Measurements from ENCODE around the gene NF2.

NF2 gene

DNA sequence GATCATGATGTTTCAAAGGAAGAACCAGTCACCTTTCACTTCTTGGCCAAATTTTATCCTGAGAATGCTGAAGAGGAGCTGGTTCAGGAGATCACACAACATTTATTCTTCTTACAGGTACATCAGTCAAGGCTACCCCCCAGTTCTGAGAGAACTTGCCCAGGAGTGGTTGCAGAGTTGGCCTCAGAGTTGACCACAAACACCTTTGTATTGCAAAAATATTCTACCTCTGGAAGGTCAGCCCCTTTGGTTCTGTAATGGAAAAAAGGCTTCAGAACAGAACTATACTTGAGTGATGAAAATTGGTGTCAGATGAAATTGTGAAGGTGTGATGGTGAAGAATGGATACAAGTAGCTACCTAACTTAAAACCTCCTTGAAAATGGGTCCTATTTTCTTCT is 35.7 kb downstream of the NF2 start:
- DNase-seq (ENCODE audit: insufficient read length, low spot score) (no peak), FAIRE-seq (peak; percentile 61)
- no peak for TF ChIP-seq TAF1 (IDR thresholded peaks at IDR 0.05; ENCODE audit: low read depth, low read length)
- TF ChIP-seq PAX5 (IDR thresholded peaks at IDR 0.05; ENCODE audit: insufficient read depth, low read length, severe bottlenecking): no peak
- TF ChIP-seq SPI1 (IDR thresholded peaks at IDR 0.05; ENCODE audit: low read depth, low read length): no peak
- TF ChIP-seq POLR2A (IDR thresholded peaks at IDR 0.05; ENCODE audit: low read depth, low read length): no peak

DNA sequence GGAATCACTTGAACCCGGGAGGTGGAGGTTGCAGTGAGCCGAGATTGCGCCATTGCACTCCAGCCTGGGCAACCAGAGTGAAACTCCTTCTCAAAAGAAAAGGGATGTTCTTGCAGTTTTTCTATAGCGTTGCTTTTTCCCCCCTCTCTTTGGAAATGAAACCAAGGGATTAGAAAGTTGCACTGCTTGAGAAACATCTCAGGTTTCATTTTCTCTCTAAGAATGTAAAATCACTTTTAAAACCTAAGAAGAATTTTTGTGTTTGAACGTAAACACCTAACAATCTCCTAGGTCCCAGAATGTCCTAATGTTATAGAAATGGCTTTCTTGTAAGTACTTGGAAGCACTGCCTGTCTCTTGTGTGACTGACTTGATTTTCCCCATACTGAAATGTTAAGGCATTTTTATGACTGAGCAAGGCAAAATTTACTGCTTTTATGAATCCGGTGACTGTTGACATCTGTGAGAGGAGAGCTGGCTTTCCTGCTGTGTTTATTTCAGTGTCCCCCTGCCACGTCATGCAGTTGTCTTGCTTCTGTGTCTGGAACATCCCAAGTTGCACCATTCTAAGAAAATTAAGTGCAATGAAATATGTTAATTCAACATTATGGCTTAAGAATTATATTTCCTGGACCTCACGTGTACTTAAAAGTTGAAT is 37.7 kb downstream of the NF2 start:
- TF ChIP-seq POLR2A (IDR thresholded peaks at IDR 0.05; ENCODE audit: low read depth, low read length): no peak
- TF ChIP-seq TAF1 (IDR thresholded peaks at IDR 0.05; ENCODE audit: low read depth, low read length): no peak
- TF ChIP-seq POLR2AphosphoS5 (IDR thresholded peaks at IDR 0.05; ENCODE audit: low read depth, low read length): no peak
- no peak for TF ChIP-seq PAX5 (IDR thresholded peaks at IDR 0.05; ENCODE audit: insufficient read depth, low read length, severe bottlenecking)
- TF ChIP-seq SPI1 (IDR thresholded peaks at IDR 0.05; ENCODE audit: low read depth, low read length): no peak
- TF ChIP-seq POU2F2 (IDR thresholded peaks at IDR 0.05; ENCODE audit: low read depth, low read length): no peak
- DNase-seq (ENCODE audit: insufficient read length, low spot score) (no peak), FAIRE-seq (no peak)

DNA sequence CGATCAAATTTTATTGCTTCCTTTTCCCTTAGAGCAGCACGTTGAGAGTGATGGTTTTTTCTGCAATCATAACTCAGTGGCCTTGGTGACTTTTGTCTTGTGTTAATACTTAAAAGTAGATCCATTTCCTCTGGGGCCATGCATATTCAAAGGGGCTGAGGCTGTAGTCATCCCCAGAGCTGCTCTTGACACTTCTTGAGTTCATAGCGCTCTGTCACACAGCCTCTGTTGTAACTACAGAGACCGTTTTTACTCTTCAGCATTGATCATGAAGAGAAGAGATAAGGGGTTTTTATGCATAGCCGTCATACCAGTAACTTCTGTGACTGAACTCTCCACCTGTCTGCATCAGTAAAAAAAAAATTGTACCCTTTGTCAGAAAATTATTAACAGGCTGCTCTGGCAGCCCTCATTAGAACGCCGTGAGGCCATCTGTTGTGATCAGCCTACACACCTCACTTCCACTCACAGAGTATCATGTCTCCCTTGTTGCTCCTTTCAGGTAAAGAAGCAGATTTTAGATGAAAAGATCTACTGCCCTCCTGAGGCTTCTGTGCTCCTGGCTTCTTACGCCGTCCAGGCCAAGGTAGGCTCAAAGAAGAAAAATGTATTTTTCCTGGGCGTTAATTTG is 38.4 kb downstream of the NF2 start:
- DNase-seq (ENCODE audit: insufficient read length, low spot score): no peak
- TF ChIP-seq POU2F2 (IDR thresholded peaks at IDR 0.05; ENCODE audit: low read depth, low read length) (peak; percentile 91), POLR2AphosphoS5 (IDR thresholded peaks at IDR 0.05; ENCODE audit: low read depth, low read length) (no peak), TAF1 (IDR thresholded peaks at IDR 0.05; ENCODE audit: low read depth, low read length) (no peak), SPI1 (IDR thresholded peaks at IDR 0.05; ENCODE audit: low read depth, low read length) (peak; percentile 71), POLR2A (IDR thresholded peaks at IDR 0.05; ENCODE audit: low read depth, low read length) (no peak), PAX5 (IDR thresholded peaks at IDR 0.05; ENCODE audit: insufficient read depth, low read length, severe bottlenecking) (no peak)
- peak; percentile 81 for FAIRE-seq

DNA sequence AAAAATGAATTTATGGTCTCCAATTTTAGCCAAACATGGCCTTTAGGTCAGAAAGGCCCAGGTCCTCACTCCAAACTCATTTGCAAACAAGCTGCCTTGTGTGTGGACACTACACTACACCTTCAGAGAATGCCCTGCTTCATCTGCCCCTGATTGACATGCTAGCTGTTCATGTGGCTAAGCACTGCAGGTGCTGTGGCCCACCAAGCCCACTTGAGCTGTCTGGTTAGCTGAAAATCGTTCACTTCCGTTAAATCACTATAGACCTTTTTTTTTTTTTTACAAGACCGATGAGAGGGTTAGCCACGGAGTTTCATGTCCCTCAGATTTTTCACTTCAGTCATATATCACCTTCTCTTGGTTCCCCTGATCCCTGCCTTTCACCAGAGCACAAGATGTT is 39.3 kb downstream of the NF2 start:
- DNase-seq (ENCODE audit: insufficient read length, low spot score) (no peak), FAIRE-seq (peak; percentile 90)
- TF ChIP-seq PAX5 (IDR thresholded peaks at IDR 0.05; ENCODE audit: insufficient read depth, low read length, severe bottlenecking) (no peak), POLR2A (IDR thresholded peaks at IDR 0.05; ENCODE audit: low read depth, low read length) (no peak), TAF1 (IDR thresholded peaks at IDR 0.05; ENCODE audit: low read depth, low read length) (no peak), SPI1 (IDR thresholded peaks at IDR 0.05; ENCODE audit: low read depth, low read length) (no peak), POU2F2 (IDR thresholded peaks at IDR 0.05; ENCODE audit: low read depth, low read length) (no peak), POLR2AphosphoS5 (IDR thresholded peaks at IDR 0.05; ENCODE audit: low read depth, low read length) (no peak)

DNA sequence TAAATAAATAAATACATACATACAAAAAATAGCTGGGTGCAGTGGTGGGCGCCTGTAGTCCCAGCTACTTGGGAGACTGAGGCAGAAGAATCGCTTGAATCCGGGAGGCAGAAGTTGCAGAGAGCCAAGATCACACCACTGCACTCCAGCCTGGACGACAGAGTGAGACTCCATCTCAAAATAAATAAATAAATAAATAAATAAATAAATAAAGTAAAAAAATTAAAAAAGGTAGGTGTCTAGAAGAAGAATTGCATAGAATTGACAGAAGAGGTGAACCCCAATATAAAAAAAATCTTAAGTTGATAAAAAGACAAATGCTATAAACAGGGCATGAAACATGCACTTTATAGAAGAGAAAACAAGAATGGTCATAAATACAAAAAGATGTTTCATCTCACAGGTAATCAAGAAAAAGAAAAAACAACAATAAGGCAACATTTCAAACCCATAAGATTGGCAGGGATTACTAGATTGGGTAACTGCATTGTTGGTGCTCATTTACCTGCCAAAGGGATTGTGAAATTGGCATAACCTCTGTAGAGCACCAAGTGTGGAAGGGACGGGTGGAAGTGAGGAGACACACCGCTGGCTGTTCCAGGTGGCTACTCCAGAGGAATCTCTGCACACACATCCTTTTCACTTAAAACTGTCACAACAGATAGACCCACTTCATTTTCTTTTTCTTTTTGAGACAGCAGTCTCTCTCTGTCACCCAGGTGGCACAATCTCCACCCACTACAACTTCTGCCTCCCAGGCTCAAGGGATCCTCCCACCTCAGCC is 44.7 kb downstream of the NF2 start:
- FAIRE-seq: no peak
- DNase-seq (ENCODE audit: insufficient read length, low spot score): no peak
- TF ChIP-seq POLR2A (IDR thresholded peaks at IDR 0.05; ENCODE audit: low read depth, low read length) (no peak), POLR2AphosphoS5 (IDR thresholded peaks at IDR 0.05; ENCODE audit: low read depth, low read length) (no peak), SPI1 (IDR thresholded peaks at IDR 0.05; ENCODE audit: low read depth, low read length) (no peak), POU2F2 (IDR thresholded peaks at IDR 0.05; ENCODE audit: low read depth, low read length) (no peak), TAF1 (IDR thresholded peaks at IDR 0.05; ENCODE audit: low read depth, low read length) (no peak), PAX5 (IDR thresholded peaks at IDR 0.05; ENCODE audit: insufficient read depth, low read length, severe bottlenecking) (no peak)

DNA sequence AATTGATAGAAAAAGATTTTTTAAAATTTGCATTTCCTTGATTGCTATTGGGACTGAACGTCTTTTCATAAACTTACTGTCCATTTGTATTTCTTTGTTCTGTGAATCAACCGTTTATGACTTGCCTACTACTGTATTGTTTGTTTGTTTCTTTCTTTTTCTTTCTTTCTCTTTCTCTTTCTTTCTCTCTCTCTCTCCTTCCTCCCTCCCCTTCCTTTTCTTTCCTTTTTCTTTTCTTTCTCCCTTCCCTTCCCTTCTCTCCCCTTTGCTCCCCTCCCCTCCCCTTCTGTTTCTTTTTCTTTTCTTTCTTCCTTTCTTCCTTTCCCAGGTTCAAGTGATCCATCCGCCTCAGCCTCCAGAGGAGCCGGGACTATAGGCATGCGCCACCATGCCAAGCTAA is 46.9 kb downstream of the NF2 start:
- FAIRE-seq: no peak
- no peak for DNase-seq (ENCODE audit: insufficient read length, low spot score)
- TF ChIP-seq TAF1 (IDR thresholded peaks at IDR 0.05; ENCODE audit: low read depth, low read length) (no peak), PAX5 (IDR thresholded peaks at IDR 0.05; ENCODE audit: insufficient read depth, low read length, severe bottlenecking) (no peak), POU2F2 (IDR thresholded peaks at IDR 0.05; ENCODE audit: low read depth, low read length) (no peak), POLR2AphosphoS5 (IDR thresholded peaks at IDR 0.05; ENCODE audit: low read depth, low read length) (no peak), SPI1 (IDR thresholded peaks at IDR 0.05; ENCODE audit: low read depth, low read length) (no peak), POLR2A (IDR thresholded peaks at IDR 0.05; ENCODE audit: low read depth, low read length) (no peak)

DNA sequence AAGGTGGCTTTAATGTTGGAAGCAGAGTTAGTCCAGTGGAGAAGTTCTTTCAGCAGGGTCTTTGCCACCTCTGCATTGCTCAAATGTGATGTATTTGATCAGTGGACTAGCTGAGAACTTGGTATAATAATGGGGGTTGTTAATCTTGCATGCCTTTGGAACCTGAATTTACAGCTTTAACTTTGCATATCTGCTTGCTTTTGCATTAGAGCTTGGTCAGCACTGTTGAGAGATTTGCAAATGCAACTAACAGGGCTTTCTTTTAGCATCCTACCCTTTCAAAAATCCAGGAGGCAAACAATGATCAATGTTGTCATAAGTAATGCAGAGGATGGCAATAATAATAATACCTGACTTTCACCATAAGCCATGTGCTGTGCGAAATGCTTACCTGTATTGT is 48.2 kb downstream of the NF2 start:
- TF ChIP-seq POLR2AphosphoS5 (IDR thresholded peaks at IDR 0.05; ENCODE audit: low read depth, low read length): no peak
- no peak for TF ChIP-seq TAF1 (IDR thresholded peaks at IDR 0.05; ENCODE audit: low read depth, low read length)
- no peak for TF ChIP-seq POLR2A (IDR thresholded peaks at IDR 0.05; ENCODE audit: low read depth, low read length)
- no peak for TF ChIP-seq PAX5 (IDR thresholded peaks at IDR 0.05; ENCODE audit: insufficient read depth, low read length, severe bottlenecking)
- no peak for TF ChIP-seq POU2F2 (IDR thresholded peaks at IDR 0.05; ENCODE audit: low read depth, low read length)
- TF ChIP-seq SPI1 (IDR thresholded peaks at IDR 0.05; ENCODE audit: low read depth, low read length): no peak
- DNase-seq (ENCODE audit: insufficient read length, low spot score) (no peak), FAIRE-seq (no peak)

DNA sequence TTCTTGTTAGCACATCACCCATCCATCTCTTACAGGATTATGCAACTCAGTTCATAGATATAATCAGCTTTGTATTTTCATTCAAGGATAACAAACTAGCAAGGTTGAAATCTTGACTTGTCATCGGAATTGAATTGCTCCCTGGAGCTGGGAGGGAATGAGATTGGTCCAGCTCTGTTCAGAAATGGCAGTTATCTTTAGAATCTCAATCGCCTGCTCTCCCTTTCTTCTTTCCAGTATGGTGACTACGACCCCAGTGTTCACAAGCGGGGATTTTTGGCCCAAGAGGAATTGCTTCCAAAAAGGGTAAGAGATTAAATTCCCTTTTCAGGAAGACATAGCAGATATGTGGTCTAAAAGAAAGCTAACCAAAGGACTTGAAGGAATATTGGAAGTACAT is 51.0 kb downstream of the NF2 start:
- FAIRE-seq (no peak), DNase-seq (ENCODE audit: insufficient read length, low spot score) (no peak)
- TF ChIP-seq SPI1 (IDR thresholded peaks at IDR 0.05; ENCODE audit: low read depth, low read length): no peak
- no peak for TF ChIP-seq POLR2AphosphoS5 (IDR thresholded peaks at IDR 0.05; ENCODE audit: low read depth, low read length)
- no peak for TF ChIP-seq PAX5 (IDR thresholded peaks at IDR 0.05; ENCODE audit: insufficient read depth, low read length, severe bottlenecking)
- no peak for TF ChIP-seq TAF1 (IDR thresholded peaks at IDR 0.05; ENCODE audit: low read depth, low read length)
- no peak for TF ChIP-seq POU2F2 (IDR thresholded peaks at IDR 0.05; ENCODE audit: low read depth, low read length)
- TF ChIP-seq POLR2A (IDR thresholded peaks at IDR 0.05; ENCODE audit: low read depth, low read length): no peak

DNA sequence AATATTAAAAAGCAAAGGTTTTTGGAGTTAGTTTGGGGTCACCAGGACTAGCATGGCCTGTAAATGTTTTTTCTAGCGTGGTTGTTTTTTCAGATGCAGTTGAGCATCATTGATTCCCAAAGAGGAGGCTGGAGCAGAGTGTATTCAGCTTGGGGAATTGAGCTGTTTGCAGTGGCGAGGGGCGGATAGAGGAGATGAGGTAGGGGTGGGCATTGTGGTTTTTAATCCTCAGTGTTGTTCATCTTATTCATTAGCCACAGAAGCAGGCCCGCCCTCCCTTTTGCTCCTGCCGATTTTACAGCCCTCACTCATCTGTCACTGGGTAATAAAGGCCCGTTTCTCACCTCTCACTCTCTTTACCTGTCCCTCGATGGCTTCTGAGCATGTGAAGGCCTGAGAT is 51.4 kb downstream of the NF2 start:
- TF ChIP-seq PAX5 (IDR thresholded peaks at IDR 0.05; ENCODE audit: insufficient read depth, low read length, severe bottlenecking) (no peak), POU2F2 (IDR thresholded peaks at IDR 0.05; ENCODE audit: low read depth, low read length) (no peak), TAF1 (IDR thresholded peaks at IDR 0.05; ENCODE audit: low read depth, low read length) (no peak), POLR2AphosphoS5 (IDR thresholded peaks at IDR 0.05; ENCODE audit: low read depth, low read length) (no peak), POLR2A (IDR thresholded peaks at IDR 0.05; ENCODE audit: low read depth, low read length) (no peak), SPI1 (IDR thresholded peaks at IDR 0.05; ENCODE audit: low read depth, low read length) (no peak)
- DNase-seq (ENCODE audit: insufficient read length, low spot score) (no peak), FAIRE-seq (no peak)
